CD4-positive, alpha-beta T cell (primary cell): ENCODE data around the gene GPRC5C. TPM values are rescaled to one million over a fixed set of nuclear protein-coding genes. Genes with fewer than 3 reads are reported as not detected.

Experiments used
- ATAC-seq: fragments of 200-7000 bp; cut with Tn5 transposase; one replicate; pipeline ENCODE4 v1.10.0; 2022; ENCODE audit warnings: mild to moderate bottlenecking; ENCODE audit not compliant: poor library complexity
- CTCF ChIA-PET: fragments of 350-600 bp; sonication (Branson Sonifier 250); formaldehyde crosslinking; loops from one replicate; lab custom pipeline; 2021; ENCODE audit warnings: antibody characterized with exemption, inconsistent platforms; lab: Charles Lee
- POLR2A ChIA-PET: fragments of 350-600 bp; sonication (Branson Sonifier 250); formaldehyde crosslinking; loops from one replicate; lab custom pipeline; 2021; ENCODE audit warnings: antibody characterized with exemption, inconsistent platforms; lab: Charles Lee
- DNase-seq, 14 experiments: peaks; one replicate each; pipeline ENCODE4 v3.0.0-alpha.2; 2013 to 2020; ENCODE audit warnings: mixed read lengths in 2 of 14
- H3K27ac ChIP-seq, 2 donors: one replicate each; pipeline versions ENCODE4 v1.5.1 to v1.7.0; 2013; ENCODE audit warnings: low read length in 2 of 2, low read depth in 1 of 2, mild to moderate bottlenecking in 1 of 2
- H3K27me3 ChIP-seq, 2 experiments: 1 replicate in 1 of 2; 2 replicates in 1 of 2; pipeline versions ENCODE4 v1.6.1 to v1.7.0; 2013; ENCODE audit warnings: low read length in 2 of 2, control low read depth in 1 of 2, mild to moderate bottlenecking in 1 of 2, moderate library complexity in 1 of 2; ENCODE audit not compliant: insufficient read depth in 2 of 2, control insufficient read depth in 1 of 2
- H3K36me3 ChIP-seq: one replicate; pipeline ENCODE4 v1.6.1; 2013; ENCODE audit warnings: low read length, control low read depth; ENCODE audit not compliant: insufficient read depth
- H3K4me1 ChIP-seq: one replicate; pipeline ENCODE4 v1.6.1; 2013; ENCODE audit warnings: low read length, control low read depth; ENCODE audit not compliant: insufficient read depth
- H3K4me3 ChIP-seq: one replicate; pipeline ENCODE4 v1.5.1; 2013; ENCODE audit warnings: mild to moderate bottlenecking, low read length, moderate library complexity
- H3K9me3 ChIP-seq, 2 experiments: 1 replicate in 1 of 2; 2 replicates in 1 of 2; pipeline versions ENCODE4 v1.6.1 to v1.7.0; 2013; ENCODE audit warnings: low read length in 2 of 2, mild to moderate bottlenecking in 2 of 2, control low read depth in 1 of 2, moderate library complexity in 1 of 2; ENCODE audit not compliant: control insufficient read depth in 1 of 2, insufficient read depth in 1 of 2
- H3K27ac Mint-ChIP-seq: one replicate; pipeline ENCODE4 v1.8.0; 2020; ENCODE audit warnings: mixed read lengths
- H3K27me3 Mint-ChIP-seq: one replicate; pipeline ENCODE4 v1.8.0; 2021; ENCODE audit warnings: mixed read lengths
- H3K36me3 Mint-ChIP-seq: one replicate; pipeline ENCODE4 v1.8.0; 2021; ENCODE audit warnings: low read depth, mixed read lengths
- H3K4me1 Mint-ChIP-seq: one replicate; pipeline ENCODE4 v1.8.0; 2021; ENCODE audit warnings: low read depth, mixed read lengths
- H3K4me3 Mint-ChIP-seq: one replicate; pipeline ENCODE4 v1.8.0; 2020; ENCODE audit warnings: mild to moderate bottlenecking, mixed read lengths
- H3K9me3 Mint-ChIP-seq: one replicate; pipeline ENCODE4 v1.8.0; 2020; ENCODE audit warnings: mixed read lengths
- CTCF ChIP-seq: fragments of 200-600 bp; IDR thresholded peaks from one replicate; pipeline ENCODE4 v1.8.0; 2022; ENCODE audit warnings: antibody characterized with exemption, mild to moderate bottlenecking
- intact Hi-C, 2 experiments: fragments of 100-400 bp; cut with DNase I in 1 of 2; cut with micrococcal nuclease in 1 of 2; formaldehyde crosslinking; loops; one replicate each; pipeline versions ENCODE4 v1.15.1 to v1.9.0; 2023 to 2025; cut with DNase I, micrococcal nuclease
- total RNA-seq, 174 experiments: library from RNA in 2 of 174; stranded (reverse) in 2 of 174; gene quantifications; one replicate each; pipeline ENCODE4 v1.2.3 and lab custom pipeline; 2021 to 2026

Gene GPRC5C
- total RNA-seq, 2 experiments from 2014 or later: not detected

- no peak for TF ChIP-seq CTCF
- Histone ChIP-seq H3K36me3 (no peaks in the 10 kb centered on the region), H3K4me3 (no peak overlapping the region), H3K9me3 (no peaks in the 10 kb centered on the region), H3K27ac (no peak overlapping the region), H3K27me3 (no peaks in the 10 kb centered on the region), H3K4me1 (peaks cover 81% of the 10 kb centered on the region)
- intact Hi-C loops: no loop called here
- no peak overlapping the region for H3K27ac Mint-ChIP-seq
- H3K9me3 Mint-ChIP-seq: no peaks in the 10 kb centered on the region
- ChIA-PET CTCF (no interaction called here), POLR2A (no interaction called here)
- peaks cover 22% of the 10 kb centered on the region for H3K4me1 Mint-ChIP-seq
- DNase-seq (no peak), ATAC-seq (no peak)
- H3K4me3 Mint-ChIP-seq: no peak overlapping the region
- H3K36me3 Mint-ChIP-seq: no peaks in the 10 kb centered on the region
- H3K27me3 Mint-ChIP-seq: no peaks in the 10 kb centered on the region
Observed at GRCh38 chr17:74460996-74461395, 29.1 kb downstream of the GPRC5C start.

- Mint-ChIP-seq H3K27ac (no peak overlapping the region), H3K27me3 (no peaks in the 10 kb centered on the region), H3K9me3 (no peaks in the 10 kb centered on the region), H3K36me3 (no peaks in the 10 kb centered on the region), H3K4me3 (no peak overlapping the region), H3K4me1 (peaks cover 22% of the 10 kb centered on the region)
- Histone ChIP-seq H3K27me3 (no peaks in the 10 kb centered on the region), H3K36me3 (no peaks in the 10 kb centered on the region), H3K4me1 (peaks cover 87% of the 10 kb centered on the region), H3K9me3 (no peaks in the 10 kb centered on the region), H3K27ac (no peak overlapping the region), H3K4me3 (no peak overlapping the region)
- POLR2A ChIA-PET: no interaction called here
- CTCF ChIA-PET: no interaction called here
- TF ChIP-seq CTCF: no peak
- intact Hi-C loops: no loop called here
- DNase-seq: no peak
- no peak for ATAC-seq
Observed at GRCh38 chr17:74461611-74462010, 29.7 kb downstream of the GPRC5C start.

- no peaks in the 10 kb centered on the region for H3K27me3 ChIP-seq
- intact Hi-C loops: no loop called here
- DNase-seq (peak in 1 of 14 experiments; percentile 24), ATAC-seq (no peak)
- H3K27ac Mint-ChIP-seq: no peak overlapping the region
- H3K36me3 ChIP-seq: no peaks in the 10 kb centered on the region
- H3K9me3 Mint-ChIP-seq: no peaks in the 10 kb centered on the region
- H3K4me1 ChIP-seq: peaks cover 94% of the 10 kb centered on the region
- H3K4me1 Mint-ChIP-seq: peaks cover 8% of the 10 kb centered on the region
- H3K4me3 Mint-ChIP-seq: no peak overlapping the region
- no peaks in the 10 kb centered on the region for H3K36me3 Mint-ChIP-seq
- H3K27ac ChIP-seq: no peak overlapping the region
- H3K27me3 Mint-ChIP-seq: no peaks in the 10 kb centered on the region
- H3K9me3 ChIP-seq: no peaks in the 10 kb centered on the region
- no peak overlapping the region for H3K4me3 ChIP-seq
- CTCF ChIA-PET: no interaction called here
- no peak for TF ChIP-seq CTCF
- POLR2A ChIA-PET: no interaction called here
Observed at GRCh38 chr17:74464730-74465377, 33.0 kb downstream of the GPRC5C start.
